ENCODE results near the gene NFKBIA. TPM values are rescaled to one million over a fixed set of nuclear protein-coding genes. Genes with fewer than 3 reads are reported as not detected.

NFKBIA gene
- total RNA-seq, 4 donors from 2014 or later, result 387 to 416 (median 398) TPM

DNA sequence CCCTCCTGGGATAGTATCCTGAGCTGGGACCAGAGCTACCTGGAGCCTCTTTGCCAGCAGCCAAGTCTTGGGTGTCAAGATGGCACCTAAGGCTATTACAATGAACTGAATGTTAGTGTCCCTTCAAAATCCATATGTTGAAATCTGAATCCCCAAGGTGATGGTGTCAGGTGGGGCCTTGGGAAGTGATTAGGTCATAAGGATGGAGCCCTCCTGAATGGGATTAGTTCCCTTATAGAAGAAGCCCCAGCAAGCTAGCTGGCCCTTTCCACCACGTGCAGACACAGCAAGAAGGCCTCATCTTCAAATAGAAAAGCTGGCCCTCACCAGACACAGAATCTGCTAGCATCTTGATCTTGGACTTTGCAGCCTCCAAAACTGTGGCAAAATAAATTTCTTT lies 12.4 kb downstream of the NFKBIA start:
- Histone ChIP-seq H3K9me3 (no peaks in the 10 kb centered on the region), H3K27me3 (no peaks in the 10 kb centered on the region), H3K4me3 (no peak overlapping the region), H3K36me3 (peaks cover 0 to 2% (median 0%) of the 10 kb centered on the region in 4 donors), H3K27ac (replicated peaks in 1 of 4) (no peak overlapping the region), H3K4me1 (peaks cover 6 to 32% (median 20%) of the 10 kb centered on the region in 4 donors)
- 100% methylated on average over 1 of the region's 1 CpG for WGBS
- intact Hi-C loops (cut with DNase I), result no loop called here
- no peak for TF ChIP-seq POLR2AphosphoS5 (IDR thresholded peaks at IDR 0.05)
- TF ChIP-seq CTCF (IDR thresholded peaks at IDR 0.05), result no peak
- no peak for TF ChIP-seq EP300 (IDR thresholded peaks at IDR 0.05)
- no peak for TF ChIP-seq POLR2A (IDR thresholded peaks at IDR 0.05; ENCODE audit: low read depth)
- DNase-seq (ENCODE audit: extremely low spot score), result no peak

DNA sequence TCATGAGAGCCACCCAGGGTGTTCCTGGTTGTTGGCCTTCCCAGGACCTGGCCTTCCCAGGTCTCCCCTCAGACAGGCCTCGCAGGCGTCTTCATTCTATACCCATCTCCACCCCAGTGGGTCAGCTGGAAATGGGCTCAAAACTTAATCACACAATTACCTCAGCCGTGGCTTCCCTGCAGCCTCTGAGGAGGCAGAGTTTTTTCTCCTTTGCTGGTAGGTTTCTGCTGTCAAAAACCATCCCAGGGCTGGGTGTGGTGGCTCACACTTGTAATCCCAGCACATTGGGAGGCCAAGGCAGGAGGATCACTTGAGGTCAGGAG lies 13.2 kb downstream of the NFKBIA start:
- no peak overlapping the region for H3K4me3 ChIP-seq
- 85% methylated on average over 3 of the region's 3 CpGs for WGBS

DNA sequence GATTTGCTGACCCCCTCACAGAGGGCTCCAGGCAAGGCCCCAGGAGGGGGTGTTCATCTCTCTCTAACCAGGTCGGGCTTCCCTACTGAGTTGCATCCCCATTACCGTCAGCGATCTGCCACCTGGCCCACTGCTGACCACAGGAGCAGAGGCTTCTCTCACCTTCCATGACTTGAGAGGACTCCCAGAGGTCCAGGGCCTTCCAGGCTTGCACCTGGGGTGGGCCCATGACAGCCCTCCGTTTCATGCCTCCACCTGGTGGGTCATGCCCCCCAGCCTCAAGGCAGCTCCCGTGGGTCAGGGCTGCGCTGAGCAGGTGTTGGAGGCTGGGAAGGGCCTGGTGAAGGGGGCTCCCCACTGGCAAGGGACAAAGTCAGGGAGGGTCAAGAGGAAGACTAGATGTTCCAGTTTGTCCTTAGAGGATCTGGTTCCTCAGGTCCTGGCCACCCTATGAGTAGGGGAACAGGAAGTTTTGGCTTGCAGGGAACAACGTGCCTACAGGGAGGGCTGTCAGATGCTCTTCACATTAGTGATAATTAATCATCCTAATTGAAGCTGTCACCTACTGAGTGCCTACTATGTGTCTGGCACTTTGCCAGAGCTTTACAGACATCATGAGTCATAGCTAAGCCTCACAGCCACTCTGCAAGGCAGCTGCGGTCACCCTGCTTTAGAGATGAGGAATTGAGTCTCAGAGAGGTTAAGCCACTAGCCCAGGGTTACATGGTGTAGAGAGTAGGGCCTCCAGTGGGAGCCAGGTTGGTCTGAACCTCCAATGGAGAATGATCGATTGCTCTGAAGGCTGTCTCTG lies 13.8 kb downstream of the NFKBIA start:
- TF ChIP-seq POLR2A (IDR thresholded peaks at IDR 0.05; ENCODE audit: low read depth), result no peak
- TF ChIP-seq POLR2AphosphoS5 (IDR thresholded peaks at IDR 0.05), result no peak
- TF ChIP-seq CTCF (IDR thresholded peaks at IDR 0.05), result no peak
- TF ChIP-seq EP300 (IDR thresholded peaks at IDR 0.05), result no peak
- Histone ChIP-seq H3K9me3 (no peaks in the 10 kb centered on the region), H3K27ac (replicated peaks in 1 of 4) (no peak overlapping the region), H3K27me3 (no peaks in the 10 kb centered on the region), H3K36me3 (no peaks in the 10 kb centered on the region), H3K4me1 (peaks cover 10 to 44% (median 32%) of the 10 kb centered on the region in 4 donors), H3K4me3 (no peak overlapping the region)
- no peak for DNase-seq (ENCODE audit: extremely low spot score)
- 75% methylated on average over 4 of the region's 9 CpGs for WGBS
- intact Hi-C loops (cut with DNase I), result no loop called here

More for the DNA sequence above, 13.2 kb downstream of the NFKBIA start:
- Histone ChIP-seq H3K27me3 (no peaks in the 10 kb centered on the region), H3K4me1 (peaks cover 5 to 38% (median 26%) of the 10 kb centered on the region in 4 donors), H3K27ac (replicated peaks in 1 of 4) (no peak overlapping the region), H3K36me3 (no peaks in the 10 kb centered on the region), H3K9me3 (no peaks in the 10 kb centered on the region)
- intact Hi-C loops (cut with DNase I), result no loop called here
- no peak for TF ChIP-seq CTCF (IDR thresholded peaks at IDR 0.05)
- TF ChIP-seq EP300 (IDR thresholded peaks at IDR 0.05), result no peak
- TF ChIP-seq POLR2AphosphoS5 (IDR thresholded peaks at IDR 0.05), result no peak
- no peak for DNase-seq (ENCODE audit: extremely low spot score)

GRCh38 chr14:35389315-35389667 lies 15.3 kb downstream of the NFKBIA start:
- TF ChIP-seq EP300 (IDR thresholded peaks at IDR 0.05), result no peak
- Histone ChIP-seq H3K27ac (replicated peaks in 1 of 4) (no peak overlapping the region), H3K36me3 (no peaks in the 10 kb centered on the region), H3K27me3 (no peaks in the 10 kb centered on the region), H3K4me1 (peaks cover 25 to 54% (median 46%) of the 10 kb centered on the region in 4 donors), H3K4me3 (no peak overlapping the region), H3K9me3 (no peaks in the 10 kb centered on the region)
- intact Hi-C loops (cut with DNase I), result no loop called here
- DNase-seq (ENCODE audit: extremely low spot score), result no peak
- WGBS, result 93% methylated on average over 9 of the region's 9 CpGs

DNA sequence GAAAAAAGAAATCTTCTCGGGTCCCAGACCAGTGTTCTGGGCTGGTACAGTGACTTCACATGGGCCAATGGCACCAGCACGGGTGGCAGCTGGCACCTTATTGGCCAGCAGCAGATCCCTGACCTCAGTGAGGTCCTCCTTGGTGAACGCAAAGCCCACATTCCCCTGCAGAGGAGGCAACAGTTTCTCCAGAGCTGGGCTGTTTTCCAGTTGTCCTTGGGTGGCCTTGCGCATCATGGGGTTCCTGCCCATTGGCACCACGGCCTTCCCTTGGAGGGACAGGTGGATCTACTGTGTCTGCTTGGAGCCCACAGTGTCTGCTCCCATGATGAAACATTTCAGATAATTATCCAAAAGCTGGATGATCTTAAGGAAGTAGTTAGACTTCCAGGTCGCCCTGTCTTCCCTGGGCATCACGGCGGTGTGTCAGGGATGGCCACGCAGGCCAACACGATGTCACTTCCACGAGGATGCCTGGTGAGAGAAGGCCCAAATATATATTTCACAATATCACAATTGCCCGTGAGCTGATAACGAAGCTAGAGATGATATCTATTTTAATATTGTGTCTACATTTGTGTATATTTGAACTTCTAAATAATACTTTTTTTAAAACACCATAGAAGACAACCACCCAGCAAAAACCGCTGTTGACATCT lies 15.8 kb downstream of the NFKBIA start:
- Histone ChIP-seq H3K27me3 (no peaks in the 10 kb centered on the region), H3K9me3 (no peaks in the 10 kb centered on the region), H3K27ac (replicated peaks in 1 of 4) (no peak overlapping the region), H3K4me1 (peaks cover 30 to 54% (median 47%) of the 10 kb centered on the region in 4 donors), H3K4me3 (no peak overlapping the region), H3K36me3 (no peaks in the 10 kb centered on the region)
- intact Hi-C loops (cut with DNase I), result no loop called here
- DNase-seq (ENCODE audit: extremely low spot score), result no peak
- TF ChIP-seq CTCF (IDR thresholded peaks at IDR 0.05) (no peak), POLR2A (IDR thresholded peaks at IDR 0.05; ENCODE audit: low read depth) (no peak), EP300 (IDR thresholded peaks at IDR 0.05) (no peak), POLR2AphosphoS5 (IDR thresholded peaks at IDR 0.05) (no peak)
- WGBS, result 90% methylated on average over 12 of the region's 14 CpGs
